K562 (cell line): ENCODE data around the gene ARAP1. TPM values are rescaled to one million over a fixed set of nuclear protein-coding genes. Genes with fewer than 3 reads are reported as not detected.

Experiments
- ATAC-seq: fragments of 200-7000 bp; cut with Tn5 transposase; 3 replicates; pipeline ENCODE4 v1.9.1; 2020; ENCODE audit warnings: moderate library complexity
- BruUV-seq: library from RNA; stranded (reverse); fragments of 400-500 nt; replicated peaks from 2 replicates; lab custom pipeline; 2021; lab: Mats Ljungman, UMichigan
- CTCF ChIA-PET: fragments of 300-600 bp; formaldehyde crosslinking; extraction: SDS; loops from one replicate; lab custom pipeline; 2021; ENCODE audit warnings: low intra/inter-chr PET ratio; lab: Yijun Ruan, JAX
- POLR2A ChIA-PET: fragments of 300-600, 350-650 bp; sonication (Branson Sonifier 250); formaldehyde crosslinking; extraction: SDS; loops from one replicate; lab custom pipeline; 2021; ENCODE audit warnings: antibody characterized with exemption, inconsistent platforms; lab: Yijun Ruan, JAX
- DNase-seq, 4 experiments: peaks; one replicate each; pipeline versions ENCODE4 v3.0.0 to v3.0.0-alpha.2; 2011 to 2018; ENCODE audit warnings: low spot score in 3 of 4, mixed read lengths in 3 of 4; ENCODE audit errors: extremely low read depth in 1 of 4
- FAIRE-seq: peaks from 2 replicates; lab custom pipeline; 2011; peaks lifted over from hg19 to GRCh38; lab: Jason Lieb, UNC
- H2AFZ ChIP-seq: 2 replicates; pipeline ENCODE4 v1.6.0; 2011; ENCODE audit warnings: low read depth, low read length, control low read depth, inconsistent platforms
- H3K27ac ChIP-seq: fragments of 200-600 bp; 3 replicates; pipeline ENCODE4 v1.8.0; 2011; ENCODE audit warnings: low read depth, mild to moderate bottlenecking, control low read depth, inconsistent platforms, low read length, moderate library complexity, mixed read lengths; ENCODE audit errors: extremely low read depth
- H3K27me3 ChIP-seq, 2 experiments: fragments of 300-600 bp in 1 of 2; 2 replicates in 1 of 2; 3 replicates in 1 of 2; pipeline versions ENCODE4 v1.6.0 to v1.8.0; 2011; ENCODE audit warnings: inconsistent platforms in 2 of 2, low read length in 2 of 2, mild to moderate bottlenecking in 1 of 2, mixed read lengths in 1 of 2, moderate library complexity in 1 of 2; ENCODE audit not compliant: control insufficient read depth in 2 of 2, insufficient read depth in 2 of 2
- H3K36me3 ChIP-seq: fragments of 300-600 bp; 3 replicates; pipeline ENCODE4 v1.8.0; 2011; ENCODE audit warnings: mild to moderate bottlenecking, low read length, inconsistent platforms; ENCODE audit not compliant: control insufficient read depth, insufficient read depth
- H3K4me1 ChIP-seq, 2 experiments: fragments of 200-600 bp in 1 of 2; replicated peaks in 1 of 2; 2 replicates in 1 of 2; 3 replicates in 1 of 2; pipeline versions ENCODE4 v1.5.1 to v1.8.0; 2011; ENCODE audit warnings: inconsistent platforms in 2 of 2, low read length in 2 of 2, mild to moderate bottlenecking in 1 of 2, mixed read lengths in 1 of 2, moderate library complexity in 1 of 2; ENCODE audit not compliant: control insufficient read depth in 2 of 2, insufficient read depth in 2 of 2
- H3K4me2 ChIP-seq: 2 replicates; pipeline ENCODE4 v1.6.1; 2011; ENCODE audit warnings: low read length, control low read depth, inconsistent platforms, mixed read lengths; ENCODE audit not compliant: insufficient read depth
- H3K4me3 ChIP-seq: fragments of 200-600 bp; sonication (generic), shearing (Covaris generic); 2 replicates; pipeline ENCODE4 v1.5.1; 2016; ENCODE audit warnings: control low read depth, inconsistent platforms
- H3K79me2 ChIP-seq: fragments of 200-600 bp; 3 replicates; pipeline ENCODE4 v1.8.0; 2011; ENCODE audit warnings: low read length, inconsistent platforms; ENCODE audit not compliant: control insufficient read depth, insufficient read depth
- H3K9ac ChIP-seq, 2 experiments: 2 replicates each; pipeline versions ENCODE4 v1.6.0 to v1.6.1; 2011; ENCODE audit warnings: low read depth in 2 of 2, low read length in 2 of 2, control low read depth in 1 of 2, inconsistent platforms in 1 of 2, mild to moderate bottlenecking in 1 of 2, mixed read lengths in 1 of 2; ENCODE audit not compliant: insufficient read depth in 1 of 2
- H3K9me1 ChIP-seq: one replicate; pipeline ENCODE4 v1.6.0; 2011; ENCODE audit warnings: inconsistent platforms, mild to moderate bottlenecking, low read length, moderate library complexity; ENCODE audit not compliant: control insufficient read depth, insufficient read depth
- H3K9me3 ChIP-seq: replicated peaks from 2 replicates; pipeline ENCODE4 v1.5.1; 2011; ENCODE audit warnings: low read depth, low read length, inconsistent platforms; ENCODE audit not compliant: control insufficient read depth, insufficient read depth
- H4K20me1 ChIP-seq: replicated peaks from 2 replicates; pipeline ENCODE4 v1.6.1; 2011; ENCODE audit warnings: low read length, inconsistent platforms, mixed read lengths; ENCODE audit not compliant: control insufficient read depth, insufficient read depth
- ADNP ChIP-seq: fragments of 200-800 bp; sonication (Bioruptor generic); IDR thresholded peaks from 2 replicates; pipeline ENCODE4 v1.6.1; 2016; ENCODE audit warnings: missing genetic modification characterization, missing compliant biosample characterization
- ERF ChIP-seq: fragments of 450-650 bp; formaldehyde crosslinking; IDR thresholded peaks from 2 replicates; pipeline ENCODE4 v1.4.0; 2020; ENCODE audit warnings: mild to moderate bottlenecking, mixed read lengths
- ESRRA ChIP-seq: fragments of 450-650 bp; IDR thresholded peaks from 2 replicates; pipeline ENCODE4 v1.6.1; 2014; ENCODE audit warnings: low read depth, mild to moderate bottlenecking, moderate library complexity, borderline replicate concordance
- MECOM ChIP-seq: fragments of 250-450 bp; sonication (Bioruptor Pico); IDR thresholded peaks from 2 replicates; pipeline ENCODE4 v1.8.0; 2022; ENCODE audit warnings: inconsistent platforms
- POLR2H ChIP-seq: IDR thresholded peaks from 2 replicates; pipeline ENCODE4 v1.6.1; 2016; ENCODE audit warnings: missing genetic modification characterization, low read depth, mild to moderate bottlenecking, control low read depth, missing compliant biosample characterization, moderate library complexity
- RBM25 ChIP-seq: fragments of 200-400 bp; formaldehyde crosslinking; IDR thresholded peaks from 2 replicates; pipeline ENCODE4 v1.6.1; 2018; ENCODE audit warnings: low read length, low read depth, moderate library complexity; ENCODE audit not compliant: severe bottlenecking
- SIN3A ChIP-seq, 2 experiments: fragments of 150-350 bp in 1 of 2; IDR thresholded peaks; 2 replicates each; pipeline ENCODE4 v1.6.1; 2011 to 2016; ENCODE audit warnings: borderline replicate concordance in 2 of 2, low read depth in 2 of 2, low read length in 2 of 2, mild to moderate bottlenecking in 2 of 2, moderate library complexity in 2 of 2; ENCODE audit not compliant: control insufficient read depth in 1 of 2
- ZNF347 ChIP-seq: fragments of 450-650 bp; formaldehyde crosslinking; IDR thresholded peaks from 2 replicates; pipeline ENCODE4 v1.4.0; 2020; ENCODE audit warnings: low read depth, mild to moderate bottlenecking, moderate library complexity
- ZNF76 ChIP-seq: fragments of 250-450 bp; sonication (Bioruptor Pico); IDR thresholded peaks from 2 replicates; pipeline ENCODE4 v1.4.0; 2020; ENCODE audit warnings: mild to moderate bottlenecking, moderate library complexity, borderline replicate concordance
- WGBS: fragments of 100-300 bp; shearing (Covaris generic); methylation state at CpG from one replicate; pipeline ENCODE4 v1.1.6; 2016; ENCODE audit warnings: low coverage, mixed read lengths; ENCODE audit not compliant: insufficient coverage; ENCODE audit errors: missing lambda C conversion rate; 5-methylcytosine and 5-hydroxymethylcytosine counted together
- in situ Hi-C: fragments of 300-500 bp; cut with MboI; formaldehyde crosslinking; loops from 4 replicates; pipeline ENCODE4 v1.15.0; 2018; ENCODE audit warnings: inconsistent platforms, mixed read lengths
- intact Hi-C: fragments of 100-400 bp; cut with micrococcal nuclease; formaldehyde crosslinking; loops from 2 replicates; pipeline ENCODE4 v1.14.2; 2022
- polyA plus RNA-seq, 8 experiments: library from polyadenylated mRNA; depleted of rRNA in 4 of 8; stranded (reverse) in 5 of 8; unstranded in 3 of 8; fragments of >200 nt; fragmentation: Nextera tagmentation in 2 of 8; fragmentation: Illumina TruSeq in 1 of 8; extraction: Ambion mirVana in 2 of 8; extraction: Trizol in 1 of 8; gene quantifications; 2 replicates each; pipeline versions ENCODE4 v1.2.1 to v1.2.3, GENCODE V29; 2011 to 2014; ENCODE audit warnings: inconsistent platforms in 1 of 8, missing spikeins in 1 of 8
- total RNA-seq, 7 experiments: library from RNA; depleted of rRNA in 6 of 7; stranded (reverse); fragments of >200 nt in 6 of 7; fragmentation: Illumina TruSeq in 2 of 7; extraction: Trizol in 2 of 7; gene quantifications; 2 replicates each; pipeline versions ENCODE4 v1.2.1 to v1.2.3, GENCODE V29; 2011 to 2021; ENCODE audit warnings: low replicate concordance in 1 of 7
- TF ChIP-seq, protein P1 (sequence below): fragments of 450-650 bp; IDR thresholded peaks from 2 replicates; pipeline ENCODE4 v1.6.1; 2014; ENCODE audit warnings: low read depth, mild to moderate bottlenecking, moderate library complexity, borderline replicate concordance
- TF ChIP-seq, protein P2 (sequence below): IDR thresholded peaks from 3 replicates; pipeline ENCODE4 v1.6.1; 2011; ENCODE audit warnings: borderline replicate concordance, mild to moderate bottlenecking, moderate library complexity; ENCODE audit not compliant: insufficient read length; ENCODE audit errors: extremely low read depth
- TF ChIP-seq, protein P3 (sequence below): fragments of 250-450 bp; sonication (Bioruptor Pico); IDR thresholded peaks from 2 replicates; pipeline ENCODE4 v1.8.0; 2021; ENCODE audit warnings: borderline replicate concordance, mild to moderate bottlenecking, moderate library complexity; ENCODE audit not compliant: poor library complexity, severe bottlenecking
- TF ChIP-seq, protein P4 (sequence below): sonication (generic); formaldehyde crosslinking; IDR thresholded peaks from 2 replicates; pipeline ENCODE4 v1.9.0; 2022; ENCODE audit warnings: mild to moderate bottlenecking, missing genetic modification reagents
- TF ChIP-seq, protein P5 (sequence below): fragments of 450-650 bp; formaldehyde crosslinking; IDR thresholded peaks from 2 replicates; pipeline ENCODE4 v1.4.0; 2020; ENCODE audit warnings: mild to moderate bottlenecking

Gene ARAP1
- total and polyA plus RNA-seq, 9 of the 15 experiments (the other 6 are each of a cell fraction or from before 2014, with no cell fraction given) = 0.23 to 67.0 (median 24.6) TPM

DNA sequence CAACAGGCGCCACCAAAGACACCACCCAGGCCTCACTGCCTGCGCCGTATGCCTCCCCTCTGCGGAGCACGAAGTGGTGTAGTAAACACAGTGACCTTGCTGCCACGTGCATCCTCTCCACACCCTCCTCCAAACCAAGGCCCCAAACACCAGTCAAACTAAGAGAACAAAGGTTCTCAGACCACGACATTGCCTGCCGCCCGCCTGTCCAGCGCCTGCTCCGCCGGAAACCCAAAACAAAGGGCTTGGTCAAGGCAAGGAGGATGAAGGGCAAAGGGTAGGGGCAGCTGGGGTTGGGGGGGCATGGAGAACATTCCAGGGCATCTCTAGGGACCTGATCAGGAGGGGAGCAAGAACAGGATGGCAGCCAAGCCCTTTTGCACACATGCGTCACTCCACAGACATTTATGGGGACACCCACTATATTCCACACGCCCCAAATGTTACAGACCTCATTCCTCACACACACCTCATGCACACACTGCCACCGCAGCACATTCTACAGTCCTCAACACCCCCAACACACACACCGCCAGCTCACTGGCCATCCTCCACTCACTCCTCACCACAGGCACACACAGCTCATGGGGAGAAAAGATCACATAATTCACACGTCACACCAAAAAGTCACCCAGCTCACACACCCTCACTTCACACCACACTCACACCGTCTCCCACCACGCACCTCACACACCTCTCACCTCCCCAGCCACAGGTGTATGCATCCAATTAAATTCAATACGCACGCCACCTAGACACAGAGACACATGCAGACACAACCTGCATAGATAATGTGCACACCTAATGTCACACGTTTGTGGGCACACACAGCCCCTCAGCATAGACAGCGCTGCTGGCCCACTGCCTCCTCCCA lies 112.5 kb downstream of the ARAP1 start:
- no peak for FAIRE-seq
- POLR2A ChIA-PET = no interaction called here
- H2AFZ ChIP-seq = no peak overlapping the region
- H3K4me2 ChIP-seq = no peak overlapping the region
- H3K4me1 ChIP-seq = peaks cover 0 to 20% of the 10 kb centered on the region in 2 experiments; a peak in 4 of 5 replicates
- ATAC-seq = no peak
- no peaks in the 10 kb centered on the region for H3K79me2 ChIP-seq
- H3K9ac ChIP-seq = no peak overlapping the region
- intact Hi-C loops = no loop called here
- no peak for DNase-seq
- TF ChIP-seq MECOM (CRISPR knock-in tag) = no peak
- TF ChIP-seq, protein P1, sequence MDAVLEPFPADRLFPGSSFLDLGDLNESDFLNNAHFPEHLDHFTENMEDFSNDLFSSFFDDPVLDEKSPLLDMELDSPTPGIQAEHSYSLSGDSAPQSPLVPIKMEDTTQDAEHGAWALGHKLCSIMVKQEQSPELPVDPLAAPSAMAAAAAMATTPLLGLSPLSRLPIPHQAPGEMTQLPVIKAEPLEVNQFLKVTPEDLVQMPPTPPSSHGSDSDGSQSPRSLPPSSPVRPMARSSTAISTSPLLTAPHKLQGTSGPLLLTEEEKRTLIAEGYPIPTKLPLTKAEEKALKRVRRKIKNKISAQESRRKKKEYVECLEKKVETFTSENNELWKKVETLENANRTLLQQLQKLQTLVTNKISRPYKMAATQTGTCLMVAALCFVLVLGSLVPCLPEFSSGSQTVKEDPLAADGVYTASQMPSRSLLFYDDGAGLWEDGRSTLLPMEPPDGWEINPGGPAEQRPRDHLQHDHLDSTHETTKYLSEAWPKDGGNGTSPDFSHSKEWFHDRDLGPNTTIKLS = no peak
- no peak for TF ChIP-seq ZNF76 (CRISPR knock-in tag)
- TF ChIP-seq, protein P2, sequence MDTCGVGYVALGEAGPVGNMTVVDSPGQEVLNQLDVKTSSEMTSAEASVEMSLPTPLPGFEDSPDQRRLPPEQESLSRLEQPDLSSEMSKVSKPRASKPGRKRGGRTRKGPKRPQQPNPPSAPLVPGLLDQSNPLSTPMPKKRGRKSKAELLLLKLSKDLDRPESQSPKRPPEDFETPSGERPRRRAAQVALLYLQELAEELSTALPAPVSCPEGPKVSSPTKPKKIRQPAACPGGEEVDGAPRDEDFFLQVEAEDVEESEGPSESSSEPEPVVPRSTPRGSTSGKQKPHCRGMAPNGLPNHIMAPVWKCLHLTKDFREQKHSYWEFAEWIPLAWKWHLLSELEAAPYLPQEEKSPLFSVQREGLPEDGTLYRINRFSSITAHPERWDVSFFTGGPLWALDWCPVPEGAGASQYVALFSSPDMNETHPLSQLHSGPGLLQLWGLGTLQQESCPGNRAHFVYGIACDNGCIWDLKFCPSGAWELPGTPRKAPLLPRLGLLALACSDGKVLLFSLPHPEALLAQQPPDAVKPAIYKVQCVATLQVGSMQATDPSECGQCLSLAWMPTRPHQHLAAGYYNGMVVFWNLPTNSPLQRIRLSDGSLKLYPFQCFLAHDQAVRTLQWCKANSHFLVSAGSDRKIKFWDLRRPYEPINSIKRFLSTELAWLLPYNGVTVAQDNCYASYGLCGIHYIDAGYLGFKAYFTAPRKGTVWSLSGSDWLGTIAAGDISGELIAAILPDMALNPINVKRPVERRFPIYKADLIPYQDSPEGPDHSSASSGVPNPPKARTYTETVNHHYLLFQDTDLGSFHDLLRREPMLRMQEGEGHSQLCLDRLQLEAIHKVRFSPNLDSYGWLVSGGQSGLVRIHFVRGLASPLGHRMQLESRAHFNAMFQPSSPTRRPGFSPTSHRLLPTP = no peak
- TF ChIP-seq SIN3A (IDR thresholded peaks at IDR 0.05; ENCODE audit: borderline replicate concordance in 2 of 2, control insufficient read depth in 1 of 2, low read depth in 2 of 2, low read length in 2 of 2) = no peak
- no peak for TF ChIP-seq ZNF347 (CRISPR knock-in tag)
- TF ChIP-seq ADNP (tag) = no peak
- TF ChIP-seq ESRRA = no peak
- TF ChIP-seq RBM25 = no peak
- TF ChIP-seq POLR2H (tag) = no peak
- TF ChIP-seq, protein P3, sequence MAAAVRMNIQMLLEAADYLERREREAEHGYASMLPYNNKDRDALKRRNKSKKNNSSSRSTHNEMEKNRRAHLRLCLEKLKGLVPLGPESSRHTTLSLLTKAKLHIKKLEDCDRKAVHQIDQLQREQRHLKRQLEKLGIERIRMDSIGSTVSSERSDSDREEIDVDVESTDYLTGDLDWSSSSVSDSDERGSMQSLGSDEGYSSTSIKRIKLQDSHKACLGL = no peak
- TF ChIP-seq, protein P4, sequence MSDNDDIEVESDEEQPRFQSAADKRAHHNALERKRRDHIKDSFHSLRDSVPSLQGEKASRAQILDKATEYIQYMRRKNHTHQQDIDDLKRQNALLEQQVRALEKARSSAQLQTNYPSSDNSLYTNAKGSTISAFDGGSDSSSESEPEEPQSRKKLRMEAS (CRISPR knock-in tag) = no peak
- TF ChIP-seq, protein P5, sequence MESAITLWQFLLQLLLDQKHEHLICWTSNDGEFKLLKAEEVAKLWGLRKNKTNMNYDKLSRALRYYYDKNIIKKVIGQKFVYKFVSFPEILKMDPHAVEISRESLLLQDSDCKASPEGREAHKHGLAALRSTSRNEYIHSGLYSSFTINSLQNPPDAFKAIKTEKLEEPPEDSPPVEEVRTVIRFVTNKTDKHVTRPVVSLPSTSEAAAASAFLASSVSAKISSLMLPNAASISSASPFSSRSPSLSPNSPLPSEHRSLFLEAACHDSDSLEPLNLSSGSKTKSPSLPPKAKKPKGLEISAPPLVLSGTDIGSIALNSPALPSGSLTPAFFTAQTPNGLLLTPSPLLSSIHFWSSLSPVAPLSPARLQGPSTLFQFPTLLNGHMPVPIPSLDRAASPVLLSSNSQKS (CRISPR knock-in tag) = no peak
- no peak for TF ChIP-seq ERF (CRISPR knock-in tag)
- peaks cover 32 to 66% of the 10 kb centered on the region in 2 experiments for H3K27me3 ChIP-seq
- no TSS peak for BruUV-seq
- H3K9me3 ChIP-seq = no peaks in the 10 kb centered on the region
- no peak overlapping the region for H3K27ac ChIP-seq
- H3K9me1 ChIP-seq = no peaks in the 10 kb centered on the region
- H3K36me3 ChIP-seq = no peaks in the 10 kb centered on the region
- in situ Hi-C loops = no loop called here
- 12% methylated on average over 23 of the region's 23 CpGs for WGBS
- H3K4me3 ChIP-seq = no peak overlapping the region
- CTCF ChIA-PET = no interaction called here
- H4K20me1 ChIP-seq = peaks cover 6% of the 10 kb centered on the region; the same call in 1 of the 2 replicates
